ENCODE measurements around the gene NAA25.
A peak's percentile ranks its signal among the peaks of the same experiment; 100 is the strongest.

Gene NAA25

GRCh38 chr12:112108202-112109079 lies at the start of gene NAA25:
NAA25 (minus strand) TSS chr12:112108783; CDS start chr12:112108773, 10 bp downstream.
- peak; percentile 87 for DNase-seq

DNA sequence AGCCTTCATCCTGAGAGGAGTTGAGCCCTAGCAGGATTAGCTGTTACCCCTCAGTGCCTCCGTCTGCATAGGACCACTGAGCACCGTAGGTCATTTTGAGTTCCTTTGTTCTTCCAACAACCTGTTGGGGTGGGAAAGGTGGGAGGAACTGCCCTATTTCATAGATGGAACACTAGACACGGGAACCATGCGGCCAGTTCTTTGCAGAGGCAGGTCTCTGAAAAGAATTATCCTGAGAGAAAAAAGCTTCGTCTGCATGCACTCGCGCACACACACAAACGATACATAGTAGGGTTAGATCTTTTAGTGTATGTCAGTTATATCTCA lies 45.3 kb upstream of the NAA25 start:
- DNase-seq = no peak

DNA sequence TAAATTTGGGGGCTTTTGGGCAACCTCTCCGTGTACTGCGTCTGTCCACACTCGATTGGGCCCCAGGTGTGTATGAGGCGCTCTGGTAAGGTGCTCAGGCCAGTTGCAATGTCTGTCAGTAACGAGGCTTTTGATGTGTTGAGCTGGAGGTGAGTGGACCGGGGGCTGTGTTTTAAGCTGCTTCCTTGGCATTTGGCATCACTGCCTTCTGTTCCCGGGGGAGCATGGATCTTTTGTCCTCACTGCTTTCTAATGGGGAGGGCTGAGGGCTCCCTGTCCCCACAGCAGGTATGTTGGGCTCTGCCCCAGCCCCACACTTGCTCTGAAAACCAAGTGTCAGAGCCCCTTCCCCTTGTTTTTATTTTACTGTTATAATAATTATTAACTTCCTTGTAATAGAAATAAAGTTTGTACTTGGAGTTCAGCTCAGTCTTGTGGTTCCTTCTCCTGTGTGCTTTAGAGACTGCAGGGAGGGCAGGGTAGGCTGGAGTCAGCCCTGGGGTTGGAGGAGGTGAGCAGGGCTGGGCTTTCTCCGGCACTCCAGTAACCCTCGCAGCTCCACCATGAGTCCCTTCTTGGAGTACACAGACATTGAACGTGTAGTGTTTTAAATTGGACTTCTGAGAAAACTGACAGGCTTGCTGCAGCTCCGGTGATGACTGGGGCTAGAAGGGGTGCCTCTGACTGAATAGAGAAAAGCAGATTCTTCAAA lies 44.8 kb upstream of the NAA25 start:
- no peak for DNase-seq

DNA sequence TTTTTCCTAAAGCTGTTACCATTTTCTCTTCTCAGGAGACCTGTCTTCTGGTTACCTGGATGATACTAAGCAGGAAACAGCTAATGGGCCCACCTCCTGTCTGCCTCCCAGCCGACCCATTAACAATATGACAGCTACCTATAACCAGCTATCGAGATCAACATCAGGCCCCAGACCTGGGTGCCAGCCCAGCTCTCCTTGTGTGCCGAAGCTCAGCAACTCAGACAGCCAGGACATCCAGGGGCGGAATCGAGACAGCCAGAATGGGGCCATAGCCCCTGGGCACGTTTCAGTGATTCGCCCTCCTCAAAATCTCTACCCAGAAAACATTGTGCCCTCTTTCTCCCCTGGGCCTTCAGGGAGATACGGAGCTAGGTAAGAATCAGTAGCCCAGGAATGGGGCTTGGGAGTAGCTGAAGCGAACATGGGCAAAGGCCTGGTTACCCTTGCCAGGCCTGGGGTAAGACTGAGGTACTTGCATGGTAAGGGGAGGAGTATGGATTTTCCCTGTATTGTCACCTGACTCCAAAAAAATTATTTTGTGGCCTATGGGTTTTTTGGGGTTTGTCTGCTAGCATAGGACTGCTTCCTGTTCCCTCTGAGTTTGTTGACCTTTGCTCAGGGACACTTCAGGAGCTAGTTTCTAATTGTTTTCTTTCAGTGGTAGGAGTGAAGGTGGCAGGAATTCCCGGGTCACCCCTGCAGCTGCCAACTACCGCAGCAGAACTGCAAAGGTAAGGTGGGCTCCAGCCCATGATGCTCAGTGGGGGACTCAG lies 43.4 kb upstream of the NAA25 start:
- DNase-seq = no peak

DNA sequence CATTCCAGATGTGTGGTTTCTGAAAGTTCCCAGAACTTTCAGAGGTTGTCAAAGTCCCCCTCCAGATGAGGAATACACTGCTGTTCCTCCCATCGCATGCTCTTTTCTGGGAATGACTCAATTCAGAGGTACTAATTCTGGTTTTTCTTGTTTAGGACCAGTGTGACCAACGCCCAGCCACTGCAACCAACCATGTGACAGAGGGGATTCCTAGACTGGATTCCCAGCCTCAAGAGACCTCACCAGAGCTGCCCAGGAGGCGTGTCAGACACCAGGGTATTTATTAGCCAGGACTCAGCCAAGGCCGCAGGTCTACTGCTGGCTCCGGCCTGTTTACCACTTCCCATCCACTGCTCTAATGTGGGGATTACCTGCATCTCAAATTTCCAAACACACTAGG lies 41.0 kb upstream of the NAA25 start:
- no peak for DNase-seq

- no peak for DNase-seq
Observed at GRCh38 chr12:112148031-112148513, 39.5 kb upstream of the NAA25 start.

DNA sequence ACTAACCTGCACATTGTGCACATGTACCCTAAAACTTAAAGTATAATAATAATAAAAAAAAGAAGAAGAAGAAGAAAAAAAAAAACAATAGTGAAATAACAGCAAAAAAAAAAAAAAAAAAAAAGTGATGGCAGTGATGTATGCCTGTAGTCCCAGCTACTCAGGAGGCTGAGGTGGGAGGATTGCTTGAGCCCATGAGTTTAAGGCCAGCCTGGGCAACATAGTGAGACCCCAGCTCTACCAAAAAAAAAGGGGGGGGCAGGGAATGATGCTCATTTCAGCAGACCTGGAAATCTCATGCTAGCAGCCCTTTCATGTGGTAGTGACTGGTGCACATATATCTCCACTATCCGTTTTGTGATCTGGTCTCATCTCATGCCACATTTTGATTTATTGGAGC lies 37.5 kb upstream of the NAA25 start:
- DNase-seq = no peak

GRCh38 chr12:112140728-112141127 lies 32.1 kb upstream of the NAA25 start:
- no peak for DNase-seq

GRCh38 chr12:112134731-112135130 lies 26.1 kb upstream of the NAA25 start:
- no peak for DNase-seq

- no peak for DNase-seq
Observed at GRCh38 chr12:112133418-112133817, 24.8 kb upstream of the NAA25 start.

DNA sequence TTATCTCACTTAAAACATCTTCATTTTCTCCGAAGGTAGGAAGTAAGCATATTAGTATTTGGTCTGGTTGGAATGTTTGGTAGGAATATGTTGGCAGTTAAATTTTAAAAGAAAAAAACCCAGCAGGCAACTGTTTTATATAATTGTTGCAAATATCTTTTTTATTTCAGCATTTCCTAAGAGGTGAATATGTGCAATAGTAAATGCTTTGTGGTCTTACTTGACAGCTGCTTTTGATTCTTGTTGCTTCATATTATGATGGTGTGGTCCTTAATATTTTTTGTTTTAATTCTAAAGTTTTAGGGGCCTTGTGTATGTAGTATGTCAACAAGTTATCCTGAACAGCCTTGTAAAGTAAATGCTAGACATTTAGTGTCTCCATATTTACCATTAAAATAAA lies 23.1 kb upstream of the NAA25 start:
- no peak for DNase-seq

GRCh38 chr12:112130441-112130998 lies 21.9 kb upstream of the NAA25 start:
- no peak for DNase-seq

DNA sequence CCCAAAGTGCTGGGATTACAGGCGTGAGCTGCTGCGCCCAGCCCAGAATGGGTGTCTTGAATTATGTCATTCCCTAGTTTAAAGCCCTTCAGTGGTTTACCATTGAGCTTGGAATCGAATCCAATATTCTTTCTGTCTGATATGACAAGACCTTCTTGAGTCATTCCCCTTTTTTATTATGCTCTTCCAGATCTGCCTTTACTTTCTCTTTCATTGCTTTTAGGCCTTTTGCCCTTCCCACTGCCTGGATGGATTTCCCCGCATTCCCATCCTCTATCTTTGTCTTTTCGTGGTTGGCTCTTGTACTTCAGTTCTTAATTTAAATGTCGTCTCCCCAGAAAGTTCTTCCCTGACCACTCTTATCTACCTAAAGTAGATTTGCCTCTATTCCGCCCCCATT lies 18.3 kb upstream of the NAA25 start:
- DNase-seq = no peak

GRCh38 chr12:112126000-112126438 lies 17.4 kb upstream of the NAA25 start:
- DNase-seq = no peak

DNA sequence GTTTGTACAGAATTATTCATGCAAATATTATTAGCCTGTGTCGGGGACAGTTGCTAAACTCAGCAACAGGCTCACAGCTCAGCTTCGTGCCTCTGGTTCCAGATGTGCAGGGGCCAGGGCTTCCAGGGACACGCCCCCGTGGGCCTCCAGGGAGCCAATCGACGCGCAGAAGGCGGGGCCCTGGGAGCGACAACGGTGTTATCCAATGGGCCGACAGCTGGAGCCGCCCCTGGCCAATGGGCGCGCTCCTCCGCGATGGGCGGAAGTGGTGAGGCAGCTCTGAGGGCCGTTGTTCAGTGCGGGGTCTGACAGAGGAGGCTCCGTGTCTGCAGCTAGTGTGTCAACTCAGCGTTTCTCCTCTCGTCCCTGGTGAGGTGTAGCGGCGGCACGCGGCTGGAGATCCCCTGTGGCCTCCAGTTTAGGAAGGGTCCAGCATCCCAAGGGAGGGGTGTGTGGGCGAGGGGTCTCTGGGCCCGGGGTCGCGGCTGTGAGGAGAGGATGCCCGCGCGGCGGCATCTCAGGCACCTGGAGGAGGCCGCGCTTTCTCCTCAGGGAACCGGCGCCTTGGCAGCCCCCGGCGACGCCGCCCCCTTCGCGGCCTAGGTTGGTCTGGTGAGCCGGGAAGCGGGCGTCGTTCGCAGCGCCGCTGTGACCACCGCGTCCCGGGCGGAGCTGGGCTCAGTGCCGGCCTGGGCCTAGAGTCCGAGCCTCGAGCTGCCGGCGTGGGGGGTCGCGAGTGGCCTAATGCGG lies 16.8 kb upstream of the NAA25 start, which contains the start of gene TRAFD1:
Gene TRAFD1 (plus strand): TSS at position 311 of the 750 bp plus-strand sequence. CDS start 4,963 bp downstream, outside the sequence.
- DNase-seq = peak; percentile 98

DNA sequence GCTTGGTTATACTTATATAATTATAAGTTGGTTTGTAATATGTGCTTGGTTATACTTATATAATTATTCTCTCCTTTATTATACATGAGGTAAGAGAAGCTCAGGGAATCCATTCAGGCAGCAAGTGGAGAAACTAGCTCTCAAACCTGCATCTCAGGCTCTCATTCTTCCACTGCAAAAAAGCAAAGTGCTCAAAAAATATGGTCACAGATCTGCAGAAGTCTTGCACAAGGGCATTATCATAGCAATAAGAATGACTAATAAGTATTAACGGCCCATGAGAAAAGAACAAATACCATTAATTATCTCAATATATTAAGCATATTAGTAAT lies 16.3 kb upstream of the NAA25 start:
- DNase-seq = no peak

DNA sequence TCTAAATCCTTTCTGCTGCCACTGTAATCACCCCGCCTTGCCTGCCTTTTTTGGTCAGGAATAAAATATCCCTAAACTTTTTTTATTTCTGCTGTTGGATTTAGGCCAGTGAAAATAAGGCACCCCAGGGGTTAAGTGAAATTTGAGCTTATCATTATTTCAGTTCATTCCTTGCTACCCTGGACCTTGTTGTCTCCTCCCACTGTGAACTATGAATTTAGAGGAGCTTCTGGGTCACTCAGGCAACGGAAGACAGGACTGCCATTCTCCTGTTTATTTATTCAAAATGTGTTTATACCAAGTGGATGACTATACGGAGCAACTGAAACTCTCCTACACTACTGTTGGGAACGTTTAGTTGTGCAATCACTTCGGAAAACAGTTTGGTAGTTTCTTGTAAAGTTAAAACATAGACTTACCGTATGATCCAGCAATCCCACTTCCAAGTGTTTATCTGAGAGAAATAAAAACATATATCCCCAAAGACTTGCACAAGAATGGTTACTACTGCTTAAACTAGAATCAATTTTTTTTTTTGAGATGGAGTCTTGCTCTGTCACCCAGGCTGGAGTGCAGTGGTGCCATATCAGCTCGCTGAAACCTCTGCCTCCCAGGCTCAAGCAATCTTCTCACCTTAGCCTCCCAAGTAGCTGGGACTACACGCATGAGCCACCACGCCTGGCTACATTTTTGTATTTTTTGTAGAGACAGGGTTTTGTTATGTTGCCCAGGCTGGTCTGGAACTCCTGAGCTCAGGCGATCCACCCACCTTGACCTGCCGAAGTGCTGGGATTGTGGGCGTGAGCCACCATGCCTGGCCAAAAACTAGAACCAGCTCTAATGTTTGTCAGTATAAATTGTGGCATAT lies 14.5 kb upstream of the NAA25 start:
- DNase-seq = no peak

- no peak for DNase-seq
Observed at GRCh38 chr12:112121780-112122565, 13.4 kb upstream of the NAA25 start.

DNA sequence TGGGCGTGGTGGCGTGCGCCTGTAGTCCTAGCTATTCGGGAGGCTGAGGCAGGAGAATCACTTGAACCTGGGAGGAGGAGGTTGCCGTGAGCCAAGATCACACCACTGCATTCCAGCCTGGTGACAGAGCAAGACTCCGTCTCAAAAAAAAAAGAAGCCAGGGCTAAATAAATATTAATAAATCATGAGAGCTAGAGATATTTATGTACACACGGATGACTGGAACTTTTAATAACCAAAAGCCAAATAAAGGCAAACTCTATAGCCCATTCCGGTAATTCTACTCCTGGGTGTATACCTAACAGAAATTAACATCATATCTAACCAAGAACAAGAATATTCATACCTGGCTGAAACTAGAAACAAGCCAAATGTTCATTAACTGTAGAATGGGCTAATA lies 9.1 kb upstream of the NAA25 start:
- DNase-seq = no peak
